Activated T-helper 9 cell treated with anti-CD3 and anti-CD28 coated beads, Interleukin-2, amount 50 U/mL, for 16 hours (primary cell): ENCODE measurements around the gene TGM6.

ENCODE experiments used
- DNase-seq: peaks from one replicate; pipeline ENCODE4 v3.0.0-alpha.2; 2020; ENCODE audit warnings: low read depth

TGM6 gene

GRCh38 chr20:2455771-2456497 lies 75.2 kb downstream of the TGM6 start:
- DNase-seq: no peak

DNA sequence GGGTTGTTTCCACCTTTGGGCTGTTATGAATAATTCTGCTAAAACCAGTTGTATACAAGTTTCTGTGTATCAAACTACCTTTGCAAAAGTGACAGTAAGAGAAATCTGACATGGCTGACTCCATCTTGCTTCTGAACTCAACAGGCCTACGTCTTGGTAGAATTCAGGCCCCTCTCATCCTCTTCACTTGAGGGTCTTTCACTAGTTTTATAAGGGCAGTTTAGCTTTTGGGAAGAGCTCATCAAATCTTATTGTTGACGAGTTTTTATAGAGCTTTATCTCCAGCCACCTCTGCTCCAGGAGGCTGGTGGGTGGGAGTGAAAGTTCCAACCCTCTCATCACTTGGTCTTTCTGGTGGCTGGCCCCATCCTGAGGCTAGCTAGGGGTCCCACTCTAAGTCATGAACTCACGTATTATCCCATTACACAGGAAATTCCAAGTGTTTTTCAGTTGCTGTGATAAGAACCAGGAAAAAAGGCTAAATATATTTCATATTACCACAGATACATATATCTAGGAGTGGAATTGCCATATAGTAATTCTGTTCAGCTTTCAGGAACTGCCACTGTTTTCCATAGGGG lies 78.3 kb downstream of the TGM6 start:
- DNase-seq: no peak

GRCh38 chr20:2459981-2460751 lies 79.5 kb downstream of the TGM6 start:
- DNase-seq: no peak

- no peak for DNase-seq
Observed at GRCh38 chr20:2460752-2461424, 80.2 kb downstream of the TGM6 start.

DNA sequence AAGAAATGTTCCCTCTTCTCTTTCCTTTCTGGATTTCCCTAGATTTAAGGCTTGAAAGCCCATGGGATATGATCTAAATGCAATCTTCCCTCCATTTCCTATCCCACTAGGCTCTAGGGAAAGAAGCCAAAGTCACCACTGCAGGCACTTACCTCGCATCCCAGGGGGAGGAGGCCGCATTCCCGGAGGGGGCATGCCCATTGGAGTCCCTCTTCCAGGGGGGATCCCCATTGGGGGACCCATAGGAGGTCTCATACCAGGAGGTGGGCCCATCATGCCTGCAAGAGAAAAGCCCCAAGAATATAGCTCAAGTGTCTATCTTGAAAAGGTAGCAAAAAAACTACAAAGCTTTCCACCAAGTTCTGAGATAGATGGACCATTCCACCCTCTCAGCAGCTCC lies 81.8 kb downstream of the TGM6 start:
- DNase-seq: no peak

GRCh38 chr20:2463616-2464365 lies 83.1 kb downstream of the TGM6 start:
- DNase-seq: no peak

DNA sequence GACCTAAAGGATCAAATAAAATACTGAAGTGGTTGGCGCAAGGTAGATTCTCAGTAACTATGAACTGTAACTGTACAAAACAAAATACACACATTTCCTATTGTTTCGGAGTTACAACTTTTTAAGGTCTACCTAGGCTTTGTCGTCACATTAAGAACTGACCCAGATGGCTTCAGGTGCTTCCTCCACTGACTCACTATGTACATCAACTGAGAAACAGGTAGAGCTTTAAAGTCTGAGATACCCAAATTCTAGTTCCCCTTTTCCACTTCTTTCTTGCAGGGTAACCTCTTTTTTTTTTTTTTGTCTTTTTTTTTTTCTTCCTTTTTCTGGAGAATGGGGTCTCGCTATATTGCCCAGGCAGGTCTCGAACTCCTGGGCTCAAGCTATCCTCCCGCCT lies 84.4 kb downstream of the TGM6 start:
- DNase-seq: no peak

GRCh38 chr20:2467412-2467811 lies 86.7 kb downstream of the TGM6 start:
- DNase-seq: no peak

DNA sequence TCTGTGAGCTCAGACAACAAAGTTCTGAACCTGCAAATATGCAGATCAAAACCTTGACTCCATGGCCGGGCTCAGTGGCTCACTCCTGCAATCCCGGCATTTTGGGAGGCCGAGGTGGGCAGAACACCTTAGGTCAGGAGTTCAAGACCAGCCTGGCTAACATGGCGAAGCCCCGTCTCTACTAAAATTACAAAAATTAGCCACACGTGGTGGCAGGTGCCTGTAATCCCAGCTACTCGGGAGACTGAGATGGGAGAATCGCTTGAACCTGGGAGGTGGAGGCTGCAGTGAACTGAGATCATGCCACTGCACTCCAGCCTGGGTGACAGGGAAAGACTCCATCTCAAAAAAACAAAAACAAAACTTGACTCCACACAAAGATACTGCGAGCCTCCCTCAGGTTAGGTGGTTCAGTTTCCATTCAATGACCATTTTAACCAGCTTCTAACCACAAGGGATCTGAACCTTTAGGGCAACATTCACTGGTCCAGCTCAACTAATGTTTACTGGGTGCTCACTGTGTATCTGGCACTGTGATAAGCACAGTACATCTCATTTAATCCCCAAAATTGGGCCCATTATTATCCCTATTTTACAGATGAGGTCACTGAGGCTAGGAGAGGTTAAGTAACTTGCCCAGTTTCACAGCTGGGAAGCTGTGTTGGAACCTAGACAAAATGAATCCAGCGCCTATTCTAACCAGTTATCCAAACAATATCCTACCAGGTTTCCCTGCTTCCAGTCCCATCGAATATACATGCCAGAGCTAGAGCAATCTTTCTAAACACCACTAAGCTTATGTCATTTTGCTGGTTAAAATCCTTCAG lies 88.1 kb downstream of the TGM6 start:
- no peak for DNase-seq

- DNase-seq: peak; percentile 46
Observed at GRCh38 chr20:2469991-2470422, 89.3 kb downstream of the TGM6 start.

DNA sequence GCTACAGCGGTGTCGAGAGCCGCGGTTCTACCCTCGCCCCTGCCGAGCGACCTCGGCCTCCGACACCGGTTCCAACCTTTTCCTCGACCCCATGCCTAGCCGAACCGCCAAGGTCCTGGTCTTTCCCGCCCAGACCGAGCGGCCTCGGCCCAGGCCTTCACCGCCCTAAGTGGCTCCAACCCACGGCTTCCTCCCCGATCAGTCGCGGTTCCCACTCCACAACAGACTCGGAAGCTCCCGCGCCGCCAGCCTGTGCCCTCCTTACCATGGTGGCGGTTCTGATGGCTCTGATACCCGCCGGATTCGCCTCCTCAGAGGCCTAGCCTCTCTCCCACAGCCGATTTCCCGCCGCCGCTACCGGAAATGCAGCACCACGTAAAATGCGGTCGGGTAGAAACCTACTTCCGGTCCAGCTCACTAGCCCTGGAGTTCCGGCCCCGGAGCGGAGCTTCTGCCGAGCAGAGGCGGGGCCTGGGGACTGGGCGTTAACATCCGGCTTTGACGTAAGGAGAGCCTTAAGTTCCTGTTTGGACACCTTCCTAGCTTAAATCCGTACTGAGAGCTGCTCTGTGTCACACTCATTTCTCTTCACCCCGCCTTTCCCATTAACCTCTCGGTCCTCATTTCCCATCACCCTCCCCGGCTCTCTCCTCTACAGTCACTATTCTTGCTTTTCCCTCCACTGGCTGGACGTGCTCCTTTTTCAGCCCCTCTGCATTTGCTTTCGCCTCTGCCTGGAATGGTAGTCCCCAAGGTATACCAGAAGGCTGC lies 89.9 kb downstream of the TGM6 start, which contains the start of gene SNRPB:
Gene SNRPB, minus strand, starts transcription at position 367 of the 771 bp plus-strand sequence. Its CDS starts 99 bp downstream, at position 268.
- peak; percentile 94 for DNase-seq

DNA sequence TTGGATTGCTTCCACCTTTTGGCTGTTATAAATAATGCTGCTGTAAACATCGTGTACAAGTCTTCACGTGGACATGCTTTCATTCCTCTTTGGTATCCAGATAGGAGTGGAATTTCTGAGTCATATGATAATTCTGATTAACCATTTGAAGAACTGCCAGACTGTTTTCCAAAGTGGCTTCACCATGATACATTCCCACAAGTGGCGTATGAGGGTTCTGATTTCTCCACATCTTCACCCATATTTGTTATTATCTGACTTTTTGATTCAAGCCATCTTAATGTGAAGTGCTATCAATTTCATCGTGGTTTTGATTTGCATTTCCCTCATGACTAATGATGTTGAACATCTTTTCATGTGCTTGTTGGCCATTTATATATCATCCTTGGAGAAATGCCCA lies 92.8 kb downstream of the TGM6 start:
- DNase-seq: no peak

- no peak for DNase-seq
Observed at GRCh38 chr20:2475850-2476741, 95.4 kb downstream of the TGM6 start.

GRCh38 chr20:2476742-2477615 lies 96.3 kb downstream of the TGM6 start:
- no peak for DNase-seq

DNA sequence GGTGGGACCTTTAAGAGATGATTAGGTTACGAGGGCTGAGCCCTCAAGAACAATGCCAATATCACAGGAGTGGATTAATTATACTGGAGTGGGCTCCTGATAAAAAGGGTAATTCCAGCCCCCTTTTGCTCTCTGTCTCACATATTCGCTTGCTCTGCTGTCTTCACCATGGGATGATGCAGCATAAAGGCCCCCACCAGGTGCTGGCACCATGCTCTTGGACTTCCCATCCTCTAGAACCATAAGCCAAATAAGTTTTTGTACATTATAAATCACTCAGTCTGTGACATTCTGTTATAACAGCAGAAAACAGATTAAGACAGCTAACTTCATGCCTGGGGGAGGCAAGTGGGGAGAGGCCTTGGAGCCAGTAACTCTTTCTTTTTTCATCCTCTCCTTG lies 99.7 kb downstream of the TGM6 start:
- DNase-seq: no peak
